GM19328 (cell line): ENCODE results near the gene GOLGA8J.
"Not testable (repeated sequence)": the region's sequence is repeated elsewhere in the genome, so short reads cannot be mapped to it uniquely, and the experiment has no call there.

Source experiments
- ATAC-seq: cut with Tn5 transposase; IDR thresholded peaks from one replicate; pipeline ENCODE4 v1.9.1; 2021; ENCODE audit warnings: mild to moderate bottlenecking, moderate library complexity; ENCODE audit not compliant: unreplicated experiment

GOLGA8J gene

DNA sequence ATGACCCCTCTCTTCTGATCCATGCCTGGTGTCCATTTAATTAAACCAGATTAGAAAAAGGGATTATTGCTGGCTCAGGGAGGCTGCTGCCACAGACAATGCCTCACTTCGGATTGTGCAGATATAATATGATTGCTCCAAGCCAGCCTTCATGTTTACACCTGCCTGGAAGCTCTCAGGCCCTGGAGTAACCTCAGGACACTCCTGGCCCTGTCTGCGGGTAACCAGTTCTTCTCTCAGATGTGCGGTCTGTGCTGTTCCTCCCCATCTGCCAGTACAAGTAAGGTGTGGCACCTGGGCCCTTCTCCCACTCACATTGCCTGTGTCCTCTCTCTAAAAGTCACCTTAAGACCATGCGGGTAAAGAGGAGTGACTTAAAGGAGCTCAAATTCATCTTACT, 8.8 kb upstream of the GOLGA8J start:
- ATAC-seq = no peak

DNA sequence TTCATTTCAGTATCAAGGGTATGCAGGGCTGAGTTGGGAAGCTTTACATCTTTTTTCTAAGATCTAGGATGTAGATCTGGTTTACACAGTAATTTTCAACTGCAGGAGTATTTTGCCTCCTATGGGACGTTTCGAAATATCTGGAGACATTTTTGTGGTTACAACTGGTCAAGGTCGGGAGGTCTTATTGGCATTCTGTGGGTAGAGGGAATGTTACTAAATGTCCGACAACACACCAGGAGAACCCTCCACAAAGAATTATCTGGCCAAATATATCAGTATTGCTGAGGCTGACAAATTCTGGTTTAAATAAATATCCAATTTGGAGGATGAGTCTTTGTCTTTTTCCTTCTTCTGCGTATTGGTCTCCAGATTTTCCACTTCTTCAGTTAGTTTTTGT, 1.9 kb upstream of the GOLGA8J start:
- not testable (repeated sequence) for ATAC-seq

DNA sequence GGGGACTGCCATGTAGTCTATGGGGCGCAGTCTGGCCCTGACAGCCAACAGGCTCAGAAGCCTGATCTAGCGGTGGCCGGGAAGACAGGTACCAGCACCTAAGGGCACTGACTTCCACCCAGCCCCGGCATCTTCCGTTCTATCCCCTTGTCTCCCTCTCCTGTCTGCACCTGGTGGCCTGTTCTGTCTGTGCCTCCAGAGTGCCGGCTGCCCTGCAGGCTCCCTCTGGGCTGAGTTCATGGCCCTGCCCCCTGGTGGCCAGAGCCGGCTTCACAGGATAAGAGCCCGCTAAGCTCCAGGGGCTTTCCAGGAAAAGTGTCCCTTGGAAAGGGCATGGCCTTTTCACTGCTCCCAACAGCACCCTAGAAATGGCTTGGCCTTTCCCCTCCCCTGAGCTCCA, 15.1 kb downstream of the GOLGA8J start:
- not testable (repeated sequence) for ATAC-seq

DNA sequence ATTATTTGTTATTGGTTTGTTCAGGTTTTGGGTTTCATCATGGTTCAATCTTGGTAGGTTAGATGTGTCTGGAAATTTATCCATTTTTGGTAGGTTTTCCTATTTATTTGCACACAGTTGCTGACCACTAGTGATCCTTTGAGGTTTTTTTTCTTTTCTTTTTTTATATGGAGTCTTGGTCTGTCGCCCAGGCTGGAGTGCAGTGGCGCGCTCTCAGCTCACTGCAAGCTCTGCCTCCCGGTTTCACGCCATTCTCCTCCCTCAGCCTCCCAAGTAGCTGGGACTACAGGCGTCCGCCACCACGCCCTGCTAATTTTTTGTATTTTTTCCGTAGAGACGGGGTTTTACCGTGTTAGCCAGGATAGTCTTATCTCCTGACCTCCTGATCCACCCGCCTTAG, 20.1 kb downstream of the GOLGA8J start:
- not testable (repeated sequence) for ATAC-seq

DNA sequence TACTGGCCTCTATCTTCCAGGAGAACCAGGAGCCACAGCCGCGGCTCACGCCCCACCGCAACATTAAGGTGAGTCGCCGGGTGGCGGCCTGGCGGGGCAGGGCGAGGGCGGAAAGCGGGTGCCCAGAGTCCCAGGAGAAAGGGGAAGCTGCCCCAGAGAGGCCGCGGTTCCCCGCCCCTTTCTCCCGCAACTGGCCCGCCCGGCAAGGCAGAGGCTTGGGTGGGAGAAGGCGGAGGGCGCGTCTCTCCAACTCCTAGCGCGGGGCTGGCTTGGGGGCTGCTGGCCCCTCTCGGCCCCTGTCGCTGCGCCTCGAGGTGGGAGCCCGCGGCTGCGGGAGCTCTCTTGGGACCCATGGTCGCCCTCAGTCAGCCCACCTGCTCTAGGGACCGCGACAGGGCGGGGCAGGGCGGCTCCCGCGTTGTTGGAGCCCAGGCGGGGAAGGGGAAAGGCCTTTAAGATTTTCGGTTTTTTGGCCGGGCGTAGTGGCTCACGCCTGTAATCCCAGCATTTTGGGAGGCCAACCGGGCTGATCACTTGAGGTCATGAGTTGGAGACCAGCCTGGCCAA, 21.3 kb downstream of the GOLGA8J start:
- ATAC-seq = not testable (repeated sequence)

DNA sequence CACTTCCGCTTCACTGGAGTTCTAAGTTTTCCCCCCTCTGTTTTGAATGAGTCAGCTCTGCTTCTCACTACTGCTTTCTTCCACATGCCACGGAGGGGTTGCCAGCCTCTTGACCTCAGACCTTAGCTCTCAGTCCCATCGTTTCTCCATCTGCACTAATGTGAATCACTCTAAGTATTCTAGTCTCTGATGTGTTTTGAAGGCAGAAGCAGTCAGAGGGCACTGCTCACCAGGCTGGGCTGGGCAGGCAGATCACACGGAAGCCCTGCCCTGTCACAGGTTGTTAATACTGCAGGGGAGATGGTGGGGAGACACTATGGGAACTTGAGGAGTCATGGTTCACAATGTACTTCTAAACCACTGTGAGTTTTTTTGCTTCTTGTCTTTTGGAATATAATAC, 27.8 kb downstream of the GOLGA8J start:
- ATAC-seq = not testable (repeated sequence)

DNA sequence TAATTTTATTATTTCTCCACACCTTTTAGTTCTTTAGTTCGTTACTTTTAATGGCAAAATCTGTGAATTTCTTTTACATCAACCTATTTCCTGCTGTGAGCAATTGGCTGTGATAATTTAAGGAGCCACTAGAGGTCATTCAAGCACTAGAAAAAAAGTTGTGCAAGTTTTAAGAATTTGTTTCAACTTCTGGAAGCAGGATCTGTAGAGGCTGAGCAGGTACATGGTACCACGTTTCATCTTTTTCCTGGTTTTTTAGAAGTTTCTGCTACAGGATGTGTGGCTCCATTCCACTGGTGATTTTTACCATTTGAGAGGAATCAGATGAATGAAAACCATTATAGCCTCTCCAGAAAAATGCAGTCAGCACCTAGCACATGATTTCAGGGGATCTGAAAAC, 47.3 kb downstream of the GOLGA8J start:
- ATAC-seq = not testable (repeated sequence)

DNA sequence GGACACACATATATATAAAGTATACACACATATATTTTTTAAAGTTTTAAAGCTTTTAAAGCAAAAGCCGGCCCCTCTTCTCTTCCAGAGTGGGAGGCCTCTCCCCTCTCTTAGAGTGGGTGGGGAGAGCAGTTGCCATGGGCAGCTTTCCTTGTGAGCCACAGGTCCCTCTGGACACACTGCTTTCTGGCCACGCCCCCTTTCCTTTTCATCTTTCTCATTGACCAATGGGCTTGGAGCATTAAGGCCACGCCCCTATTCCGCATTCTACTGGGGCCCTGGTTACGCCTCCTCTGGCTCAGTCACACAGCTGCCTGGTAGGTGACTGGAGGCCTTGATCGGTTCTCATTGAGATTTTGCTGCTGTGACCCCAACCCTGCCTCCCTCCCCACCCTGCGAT, 52.0 kb downstream of the GOLGA8J start, which contains the start of gene GOLGA8T:
Gene GOLGA8T, plus strand, starts transcription at position 301 of the 400 bp plus-strand sequence. Its CDS starts 98 bp downstream, at position 399.
- ATAC-seq = not testable (repeated sequence)
